GM19099 (cell line): ENCODE results near the gene ADARB2.

Experiments
- POLR2A ChIP-seq: IDR thresholded peaks from 3 replicates; pipeline ENCODE4 v1.6.1; 2011; ENCODE audit warnings: low read depth; ENCODE audit not compliant: insufficient read length; ENCODE audit errors: extremely low read depth

ADARB2 gene

DNA sequence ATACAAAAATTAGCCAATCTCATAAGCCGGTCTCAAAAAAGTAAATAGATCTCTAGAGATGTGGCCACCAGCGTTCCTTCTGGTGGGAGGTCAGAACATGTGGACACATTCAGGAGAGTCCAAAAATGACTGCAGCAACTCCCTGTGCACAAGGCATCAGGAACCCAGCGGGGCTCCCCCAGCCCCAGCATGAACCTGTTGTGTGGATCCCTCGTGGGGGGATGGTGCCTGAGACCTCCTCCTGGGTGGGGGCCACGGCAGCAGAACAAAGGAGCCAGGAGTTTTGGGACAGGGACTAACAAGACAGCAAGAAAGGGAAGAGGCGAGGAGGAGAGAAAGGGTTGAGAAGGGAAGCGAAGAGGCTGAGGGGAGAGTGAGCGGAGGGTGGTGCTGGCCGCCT, 559.4 kb downstream of the ADARB2 start:
- no peak for TF ChIP-seq POLR2A

DNA sequence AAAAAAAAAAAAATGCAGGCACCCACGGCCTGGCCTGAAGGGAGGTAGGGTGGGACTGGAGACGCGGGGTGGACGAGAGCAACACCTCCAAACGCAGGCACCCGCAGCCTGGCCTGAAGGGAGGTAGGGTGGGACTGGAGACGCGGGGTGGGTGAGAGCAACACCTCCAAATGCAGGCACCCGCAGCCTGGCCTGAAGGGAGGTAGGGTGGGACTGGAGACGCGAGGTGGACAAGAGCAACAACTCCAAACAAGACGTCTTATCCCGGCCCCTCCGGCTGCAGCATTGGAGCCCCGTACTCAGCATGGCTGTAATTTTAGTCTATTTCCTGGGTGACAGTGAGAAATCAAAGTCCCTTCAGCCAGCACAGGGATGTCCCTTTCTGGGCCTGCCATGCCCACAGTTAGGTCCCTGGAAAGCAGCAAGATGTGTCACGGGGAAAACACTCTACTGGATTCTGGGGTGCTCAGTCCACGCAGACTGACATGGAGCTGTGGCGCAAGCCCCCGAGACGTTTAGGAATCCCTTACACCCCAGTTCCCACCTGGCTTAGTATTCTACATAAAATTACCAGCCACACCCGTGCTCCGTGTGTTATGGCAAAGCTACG, 561.3 kb downstream of the ADARB2 start:
- TF ChIP-seq POLR2A: no peak

DNA sequence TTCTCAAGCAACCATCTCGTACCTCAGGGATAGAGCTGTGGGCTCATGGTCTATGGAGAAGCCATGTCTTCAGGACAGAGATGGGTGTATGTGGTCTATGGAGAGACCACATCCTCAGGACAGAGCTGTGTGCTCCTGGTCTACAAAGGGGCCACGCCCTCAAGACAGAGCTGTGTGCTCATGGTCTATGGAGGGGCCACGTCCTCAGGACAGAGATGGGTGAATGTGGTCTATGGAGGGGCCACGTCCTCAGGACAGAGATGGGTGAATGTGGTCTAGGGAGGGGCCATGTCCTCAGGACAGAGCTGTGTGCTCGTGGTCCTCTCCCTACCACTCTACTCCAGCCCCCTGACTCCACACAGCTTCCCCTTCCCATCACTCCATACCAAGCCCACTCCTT, 563.3 kb downstream of the ADARB2 start:
- TF ChIP-seq POLR2A: no peak

DNA sequence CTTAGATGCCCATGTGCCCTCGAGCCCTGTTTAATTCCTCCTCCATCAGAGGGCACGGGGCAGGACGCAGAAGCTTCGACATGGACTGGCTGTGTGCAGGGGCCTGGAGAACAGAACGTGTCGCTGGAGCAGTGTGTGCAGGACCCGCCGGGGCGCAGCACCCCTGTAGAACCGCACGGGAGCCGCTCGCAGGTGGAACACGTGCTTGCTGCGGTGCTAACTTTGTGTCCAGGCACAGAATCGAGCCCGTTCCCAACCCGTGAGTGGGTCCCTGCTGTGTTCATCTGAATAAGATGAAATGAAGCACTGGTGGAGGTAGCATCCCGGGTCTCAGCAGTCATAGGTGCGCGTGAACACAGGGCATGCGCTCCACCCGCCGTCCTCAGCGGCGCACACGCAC, 564.2 kb downstream of the ADARB2 start:
- no peak for TF ChIP-seq POLR2A

DNA sequence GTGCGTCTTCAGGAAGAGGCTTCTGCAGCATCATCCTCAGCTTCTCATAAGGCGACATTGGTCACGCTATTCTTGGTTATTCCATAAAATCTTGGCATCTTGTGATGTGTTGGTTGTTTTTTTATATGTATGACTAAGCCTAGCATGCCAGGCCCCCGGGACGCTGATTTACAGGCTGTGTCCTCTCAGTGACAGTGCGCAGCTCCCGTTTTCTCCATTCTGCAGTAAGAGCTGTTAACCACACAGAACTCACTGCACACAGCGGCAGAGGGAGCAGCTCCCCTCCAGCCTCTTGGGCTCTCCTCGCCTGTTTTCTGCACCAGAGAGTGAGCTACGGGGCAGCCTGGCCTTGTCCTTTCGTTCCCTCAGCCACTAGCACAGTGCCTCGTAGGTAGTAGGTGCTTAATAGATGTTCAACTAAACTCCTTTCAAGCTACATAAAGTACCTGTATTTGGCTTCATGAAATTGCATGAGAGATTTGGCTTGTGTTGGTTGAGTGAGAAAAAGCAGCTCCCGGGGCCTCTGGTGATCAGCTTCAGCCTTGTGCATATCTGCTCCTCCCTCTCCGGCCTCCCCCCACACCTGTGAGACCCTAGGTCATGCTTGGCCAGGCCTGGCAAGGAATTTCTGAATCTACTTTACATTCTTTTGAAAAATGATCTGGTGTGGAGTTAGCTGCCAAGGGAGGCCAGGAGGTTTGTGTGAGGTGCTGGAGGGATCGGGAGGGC, 564.9 kb downstream of the ADARB2 start:
- no peak for TF ChIP-seq POLR2A

DNA sequence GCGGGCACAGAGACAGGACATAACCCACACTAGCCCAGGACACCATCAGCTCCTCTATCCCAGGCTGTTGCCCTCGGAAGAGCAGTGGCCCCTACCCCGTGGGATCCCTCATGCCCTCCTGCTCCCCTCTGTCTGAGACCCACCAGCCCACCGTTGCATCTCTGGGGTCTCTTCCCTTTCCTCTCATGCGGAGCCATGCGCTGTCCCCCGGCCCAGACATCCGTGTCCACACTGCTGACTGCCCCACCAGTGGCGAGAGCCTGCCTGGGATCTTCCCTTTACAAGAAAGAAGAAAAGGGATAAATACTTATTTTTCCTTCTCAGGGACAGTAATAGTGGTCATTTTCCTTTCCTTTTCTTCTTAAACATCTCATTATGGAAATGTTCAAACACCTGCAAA, 565.7 kb downstream of the ADARB2 start:
- TF ChIP-seq POLR2A: no peak

DNA sequence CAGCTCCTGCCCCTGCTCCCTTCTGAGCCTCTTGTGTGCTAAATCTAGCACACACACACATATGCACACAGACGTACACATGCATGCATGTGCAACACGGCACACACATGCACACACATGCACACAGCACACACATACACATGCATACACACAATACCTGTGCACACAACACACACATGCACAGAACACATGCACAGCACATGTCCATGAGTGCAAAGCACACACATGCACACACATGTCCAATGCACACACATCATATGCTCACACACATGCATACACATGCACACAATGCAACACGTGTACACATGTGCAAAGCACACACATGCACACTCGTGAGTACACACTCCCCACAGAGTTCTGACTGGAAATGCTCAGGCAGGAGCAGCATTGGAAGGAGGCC, 566.1 kb downstream of the ADARB2 start:
- TF ChIP-seq POLR2A: no peak

DNA sequence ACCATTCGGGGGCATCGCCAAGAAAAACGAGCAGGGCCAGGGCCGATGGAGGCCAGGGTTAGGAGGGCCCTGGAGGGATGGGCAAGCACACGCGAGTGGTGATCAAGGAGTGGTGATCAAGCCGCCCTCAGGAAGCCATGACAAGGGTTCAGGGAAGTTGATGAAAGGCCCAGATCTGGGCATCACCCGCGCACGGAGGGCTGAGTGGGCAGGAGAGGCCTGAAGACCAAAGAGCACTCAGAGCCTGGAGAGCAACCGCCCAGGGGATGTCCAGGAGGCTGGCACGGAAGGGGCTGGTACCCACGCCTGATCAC, 566.5 kb downstream of the ADARB2 start:
- no peak for TF ChIP-seq POLR2A

DNA sequence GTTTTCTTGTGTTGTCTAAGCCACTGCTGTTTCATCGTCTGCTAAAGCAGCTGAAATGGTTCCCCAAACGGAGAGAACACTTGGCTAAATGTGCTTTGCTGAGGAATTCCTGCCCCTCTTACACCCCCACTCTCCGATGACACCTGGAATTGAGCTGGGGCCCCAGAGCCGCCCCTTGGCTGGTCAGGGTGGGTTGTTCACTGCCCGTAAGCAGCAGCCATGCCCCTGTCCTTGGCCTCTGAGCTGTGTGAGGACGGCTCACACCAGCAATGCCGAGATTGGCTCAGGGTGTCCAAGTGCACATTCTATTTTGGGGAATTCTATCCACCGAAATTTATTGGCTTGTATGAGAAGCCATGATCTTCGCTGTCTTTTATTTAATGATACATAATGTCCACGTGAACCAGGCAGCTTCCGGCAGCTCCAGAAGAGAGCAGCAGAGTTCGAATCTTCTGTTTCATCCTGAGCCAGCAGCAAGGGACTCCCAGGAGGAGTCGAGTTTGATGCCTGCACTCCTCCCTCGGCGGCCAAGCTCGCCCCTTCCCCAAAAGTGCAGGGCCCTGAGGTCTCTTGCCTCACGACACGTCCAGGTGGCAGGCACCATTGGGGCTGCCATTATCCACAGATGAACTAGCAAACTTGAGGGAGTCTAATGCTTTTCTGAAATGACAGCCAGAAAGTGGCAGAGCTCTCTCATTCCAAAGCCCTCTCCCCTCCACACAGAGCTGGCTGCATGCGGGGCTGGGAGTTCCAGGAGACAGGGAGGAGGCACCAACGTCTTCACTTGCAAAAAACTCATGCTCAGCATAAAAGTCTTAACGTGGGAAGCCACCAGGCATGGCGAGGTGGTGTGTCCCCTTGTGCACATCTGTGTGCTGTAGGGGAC, 567.1 kb downstream of the ADARB2 start:
- TF ChIP-seq POLR2A: no peak

DNA sequence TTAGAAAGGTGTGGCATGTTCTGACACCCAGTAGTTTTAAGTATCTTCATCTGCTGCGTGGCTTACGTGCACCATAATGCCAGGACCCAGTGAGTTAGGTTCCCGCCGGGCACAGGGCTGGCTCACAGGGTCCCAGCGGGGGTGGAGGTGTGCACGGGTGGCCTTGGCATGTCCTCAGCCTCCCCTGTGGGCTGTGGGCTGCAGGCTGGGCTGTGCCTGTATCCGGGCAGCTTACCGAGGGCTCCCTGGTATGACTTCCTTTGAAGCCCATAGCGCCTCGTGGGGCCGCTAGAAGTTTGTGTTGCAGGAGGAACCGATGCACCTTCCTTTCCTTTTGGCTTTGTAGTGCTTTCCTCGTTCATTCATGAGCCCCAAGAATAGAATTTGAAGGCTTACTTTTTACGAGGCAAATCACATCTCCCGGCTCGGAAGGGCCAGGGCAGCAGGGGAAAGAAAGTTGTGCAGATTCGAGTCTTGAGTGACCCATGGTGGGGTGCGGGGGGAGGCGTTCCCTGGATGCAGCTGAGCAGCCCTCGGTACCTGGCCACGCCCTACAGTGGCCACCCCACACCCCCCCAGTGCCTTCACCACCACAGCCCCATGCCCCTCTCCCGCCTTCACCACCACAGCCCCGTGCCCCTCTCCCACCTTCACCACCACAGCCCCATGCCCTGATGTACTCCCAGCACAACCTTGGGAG, 568.0 kb downstream of the ADARB2 start:
- TF ChIP-seq POLR2A: no peak

DNA sequence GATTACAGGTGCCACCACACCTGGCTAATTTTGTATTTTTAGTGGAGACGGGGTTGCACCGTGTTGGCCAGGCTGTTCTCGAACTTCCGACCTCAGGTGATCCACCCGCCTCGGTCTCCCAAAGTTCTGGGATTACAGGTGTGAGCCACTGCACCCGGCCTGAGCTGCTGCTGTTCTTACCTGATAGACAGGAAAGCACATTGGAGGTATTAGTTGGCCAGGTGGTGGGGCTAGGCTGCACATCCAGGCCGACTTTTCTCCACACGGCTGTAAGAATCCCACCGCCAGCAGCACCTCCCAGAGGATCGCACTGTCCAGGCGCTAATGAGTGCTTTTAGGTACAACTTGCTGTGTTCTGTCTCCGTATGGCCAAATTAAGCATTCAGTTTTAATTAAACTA, 568.6 kb downstream of the ADARB2 start:
- TF ChIP-seq POLR2A: no peak

DNA sequence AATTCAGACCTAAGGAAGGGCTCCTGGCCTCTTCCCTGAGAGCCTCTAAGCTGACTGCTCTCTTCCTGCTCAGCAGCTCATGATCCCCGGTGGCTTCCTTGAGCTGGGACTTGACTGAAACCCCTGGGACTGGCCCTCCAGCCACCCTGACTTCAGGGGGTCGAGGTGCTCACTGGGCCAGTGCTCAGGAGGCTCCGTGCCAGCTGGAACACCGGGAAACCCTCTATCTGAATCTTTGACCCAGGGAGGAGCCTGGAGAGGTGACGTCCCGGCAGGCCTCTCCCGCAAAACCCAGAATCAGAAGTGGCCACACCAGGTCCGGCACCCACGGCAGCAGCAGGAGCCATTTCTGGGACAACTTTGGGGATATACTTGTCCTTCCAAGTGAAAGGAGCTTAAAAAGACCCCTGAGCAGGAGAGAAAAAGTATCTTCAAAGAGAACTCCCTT, 570.5 kb downstream of the ADARB2 start:
- TF ChIP-seq POLR2A: no peak

DNA sequence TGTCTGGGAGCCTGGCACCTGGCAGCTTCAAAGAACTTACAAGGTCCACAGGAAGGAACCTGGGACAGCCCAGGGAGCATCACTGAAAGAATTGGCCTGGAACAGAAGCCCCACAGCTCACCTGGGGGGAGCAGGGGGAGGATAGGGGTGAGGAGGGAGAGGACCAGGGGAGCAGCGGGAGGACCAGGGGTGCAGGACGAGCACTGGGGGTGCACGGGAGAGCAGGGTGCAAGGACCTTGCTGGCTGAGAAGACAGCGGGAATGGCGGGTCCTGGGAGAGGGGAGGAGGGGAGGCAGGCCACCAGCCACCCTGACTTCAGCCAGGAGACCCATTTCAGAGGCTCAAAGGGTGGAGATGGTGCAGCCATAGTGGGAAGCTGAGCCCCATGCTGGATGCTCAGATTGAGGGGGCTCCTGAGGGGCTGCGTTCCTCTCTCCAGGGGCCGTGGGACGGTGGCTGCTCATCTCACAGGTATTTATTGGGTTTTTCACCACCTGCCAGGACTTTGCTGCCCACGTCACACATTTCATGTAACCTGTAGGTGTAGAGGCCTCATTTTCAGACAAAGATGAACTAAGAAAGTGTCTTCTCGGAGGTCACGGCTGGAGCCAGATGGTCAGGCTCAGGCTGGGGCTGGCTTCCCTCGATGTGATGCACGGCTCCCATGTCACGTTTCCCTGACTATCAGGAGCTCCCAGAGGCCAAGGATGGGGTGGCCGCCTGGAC, 571.1 kb downstream of the ADARB2 start:
- TF ChIP-seq POLR2A: no peak

DNA sequence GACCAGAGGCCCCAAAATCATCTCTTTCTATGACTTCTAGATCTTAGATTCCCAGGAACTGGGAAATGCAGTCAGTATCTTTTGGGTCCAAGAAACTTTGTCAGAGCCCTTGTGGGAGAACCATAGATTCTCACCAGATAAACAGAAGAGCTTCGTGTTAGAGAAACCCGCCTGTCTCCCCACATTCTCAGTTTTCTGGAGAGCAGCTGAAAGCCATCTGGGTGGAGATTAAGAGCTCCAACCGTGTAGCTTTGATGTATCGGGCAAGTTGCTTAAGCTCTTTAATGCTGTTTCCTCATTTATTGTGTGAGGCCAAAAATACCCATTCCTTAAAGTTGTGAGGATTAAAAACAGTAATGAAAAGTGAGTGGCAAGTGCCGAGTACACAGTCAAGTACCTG, 573.5 kb downstream of the ADARB2 start:
- TF ChIP-seq POLR2A: no peak
